Activated naive CD8-positive, alpha-beta T cell treated with anti-CD3 and anti-CD28 coated beads, Interleukin-2, amount 50 U/mL, for 16 hours (primary cell): ENCODE measurements around the gene PIK3CA.
"Not testable (repeated sequence)": the region's sequence is repeated elsewhere in the genome, so short reads cannot be mapped to it uniquely, and the experiment has no call there.

Source experiments
- DNase-seq: peaks from one replicate; pipeline ENCODE4 v3.0.0-alpha.2; 2020; ENCODE audit warnings: low read depth, low spot score

The PIK3CA gene

DNA sequence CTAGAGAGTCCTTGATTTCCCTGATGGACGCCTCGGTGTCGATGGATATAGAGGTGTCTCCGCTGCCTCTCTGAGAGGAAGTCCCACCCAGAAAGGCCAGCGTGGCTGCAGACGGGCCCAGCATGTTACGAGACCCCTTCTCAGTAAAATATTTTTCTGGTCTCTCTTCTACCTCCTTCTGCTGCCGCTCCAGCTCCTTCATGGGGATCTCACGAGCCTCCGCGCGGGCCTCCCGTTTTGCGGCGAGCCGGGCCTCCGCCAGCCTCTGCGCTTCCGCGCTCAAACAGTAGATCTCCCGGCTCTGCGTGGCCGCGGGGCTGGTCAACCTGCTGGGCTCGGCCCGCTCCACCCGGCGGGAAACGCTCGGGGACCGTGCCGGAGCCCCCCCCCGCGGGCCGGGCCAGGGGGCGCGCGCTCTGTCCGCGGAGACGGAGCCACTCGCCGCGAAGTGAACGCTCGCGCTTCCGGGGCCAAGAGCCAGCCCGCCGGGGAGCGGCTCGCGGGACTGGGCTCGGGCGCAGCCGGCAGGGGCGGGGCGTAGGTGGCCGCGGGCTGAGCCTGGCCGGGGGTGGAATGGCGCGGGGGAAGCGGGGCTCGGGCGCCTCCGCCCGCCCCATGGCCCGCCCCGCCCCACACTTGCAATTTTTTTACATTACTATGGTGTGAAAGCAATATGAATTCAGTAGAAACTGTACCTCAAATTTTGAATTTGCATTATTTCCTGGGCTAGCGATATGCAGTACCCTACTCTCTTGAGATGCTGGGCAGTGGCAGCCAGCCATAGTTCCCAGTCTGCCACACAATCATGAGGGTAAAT lies 113.0 kb downstream of the PIK3CA start:
- DNase-seq: peak; percentile 20

- no peak for DNase-seq
Observed at GRCh38 chr3:179263134-179263533, 115.0 kb downstream of the PIK3CA start.

- DNase-seq: no peak
Observed at GRCh38 chr3:179264449-179264848, 116.3 kb downstream of the PIK3CA start.

- DNase-seq: no peak
Observed at GRCh38 chr3:179265092-179265491, 116.9 kb downstream of the PIK3CA start.

DNA sequence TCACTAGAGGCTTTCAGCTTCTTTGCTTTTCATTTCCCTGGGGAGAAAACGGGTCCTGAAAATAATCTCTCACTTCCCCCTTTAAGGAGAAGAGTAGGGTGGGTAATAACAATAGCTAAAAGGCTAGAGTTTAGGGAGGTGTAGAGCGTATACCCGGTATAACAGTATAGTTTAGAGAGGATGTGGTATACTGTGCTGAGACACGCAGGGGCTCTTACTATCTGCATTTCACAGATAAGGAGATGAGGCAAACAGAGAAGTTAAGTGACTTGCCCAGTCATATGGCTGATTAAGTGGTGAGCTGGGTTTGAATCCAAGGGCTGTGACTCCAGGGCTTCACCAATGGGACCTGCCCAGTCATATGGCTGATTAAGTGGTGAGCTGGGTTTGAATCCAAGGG lies 117.7 kb downstream of the PIK3CA start:
- no peak for DNase-seq

DNA sequence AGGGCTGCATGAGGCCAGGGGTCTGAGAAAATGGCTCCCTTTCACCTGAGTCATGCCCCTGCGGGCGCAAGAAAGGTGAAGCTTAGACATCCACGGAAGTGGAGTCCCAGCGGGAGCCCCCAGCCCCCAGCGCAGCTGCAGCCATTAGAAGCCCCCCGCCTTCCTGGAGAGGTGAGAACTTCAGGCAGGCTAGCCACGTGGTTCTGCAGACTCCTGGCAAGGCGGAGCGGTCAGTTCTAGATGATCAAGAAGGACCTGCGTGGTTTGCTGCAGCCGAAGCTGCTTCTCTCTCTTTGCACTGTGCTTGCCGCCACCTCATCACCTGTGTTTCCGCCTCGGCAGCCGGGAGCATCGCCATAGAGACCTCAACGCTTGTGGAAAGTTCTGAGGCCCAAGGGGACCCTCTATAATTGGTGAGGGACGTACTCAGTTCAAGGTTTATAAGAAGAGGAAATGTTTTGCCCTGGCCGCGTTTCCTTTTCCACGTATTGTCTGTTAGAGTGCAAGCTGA lies 118.6 kb downstream of the PIK3CA start:
- no peak for DNase-seq

GRCh38 chr3:179268400-179269051 lies 120.4 kb downstream of the PIK3CA start:
- DNase-seq: no peak

- DNase-seq: no peak
Observed at GRCh38 chr3:179269152-179269707, 121.1 kb downstream of the PIK3CA start.

GRCh38 chr3:179272385-179272784 lies 124.2 kb downstream of the PIK3CA start:
- DNase-seq: no peak

- not testable (repeated sequence) for DNase-seq
Observed at GRCh38 chr3:179274434-179274833, 126.3 kb downstream of the PIK3CA start.

DNA sequence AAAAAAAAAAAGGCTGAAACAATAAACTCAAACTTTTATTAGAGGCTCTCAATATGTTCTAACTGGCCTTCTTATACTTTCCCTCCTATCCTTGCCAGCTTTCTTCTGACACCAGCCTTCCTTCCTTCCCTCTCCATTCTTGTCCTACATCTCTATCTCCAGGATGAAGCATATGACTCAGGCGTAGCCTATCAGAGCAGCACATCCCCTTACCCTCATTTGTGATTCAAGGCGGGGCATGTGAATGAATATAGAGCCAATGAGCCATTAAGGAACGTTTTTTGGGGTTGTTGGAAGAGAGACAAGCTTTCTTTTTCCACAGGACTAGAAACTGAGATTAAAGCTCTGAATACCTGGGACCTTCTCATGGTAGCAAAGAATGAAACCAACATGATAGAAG lies 127.8 kb downstream of the PIK3CA start:
- DNase-seq: no peak

DNA sequence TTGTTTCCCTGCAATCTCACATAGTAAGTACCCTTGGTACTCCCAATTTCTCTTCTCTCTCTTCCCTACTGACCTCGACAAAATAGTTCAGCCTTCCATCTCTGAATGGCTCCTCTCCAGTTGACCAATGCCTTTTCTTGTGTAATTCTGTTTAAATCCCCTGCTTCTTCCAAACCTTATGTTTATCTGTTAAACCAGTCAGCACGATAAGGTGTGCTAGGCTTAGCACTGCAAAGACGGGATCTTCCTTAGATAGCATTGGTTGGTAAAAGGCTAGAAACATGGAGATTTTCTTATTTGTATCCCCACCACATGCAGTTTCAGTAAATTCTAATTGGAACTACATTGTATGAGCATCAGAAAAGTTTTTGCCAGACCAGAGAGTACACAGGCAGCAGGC lies 128.6 kb downstream of the PIK3CA start:
- DNase-seq: no peak

DNA sequence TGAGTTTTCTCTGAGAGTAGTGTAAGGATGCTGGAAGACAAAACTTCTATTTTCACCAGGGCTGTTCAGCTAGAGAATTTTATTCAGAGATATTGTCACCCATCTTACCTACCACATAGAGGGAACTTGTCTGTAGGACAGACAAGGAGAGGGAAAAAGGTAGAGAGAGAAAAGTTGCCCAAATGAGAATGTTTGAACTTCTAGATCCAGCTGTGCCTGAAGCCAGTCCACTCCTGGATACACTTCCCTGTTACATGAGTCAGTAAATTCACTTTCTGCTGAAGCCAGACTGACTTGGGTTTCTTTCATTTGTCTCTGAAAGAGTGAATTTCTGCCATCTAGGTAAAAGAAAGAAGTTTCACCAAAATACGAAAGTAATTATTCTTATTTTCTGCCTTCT lies 130.0 kb downstream of the PIK3CA start:
- DNase-seq: no peak

- DNase-seq: no peak
Observed at GRCh38 chr3:179278932-179279693, 131.0 kb downstream of the PIK3CA start.

GRCh38 chr3:179279837-179280236 lies 131.7 kb downstream of the PIK3CA start:
- DNase-seq: no peak

DNA sequence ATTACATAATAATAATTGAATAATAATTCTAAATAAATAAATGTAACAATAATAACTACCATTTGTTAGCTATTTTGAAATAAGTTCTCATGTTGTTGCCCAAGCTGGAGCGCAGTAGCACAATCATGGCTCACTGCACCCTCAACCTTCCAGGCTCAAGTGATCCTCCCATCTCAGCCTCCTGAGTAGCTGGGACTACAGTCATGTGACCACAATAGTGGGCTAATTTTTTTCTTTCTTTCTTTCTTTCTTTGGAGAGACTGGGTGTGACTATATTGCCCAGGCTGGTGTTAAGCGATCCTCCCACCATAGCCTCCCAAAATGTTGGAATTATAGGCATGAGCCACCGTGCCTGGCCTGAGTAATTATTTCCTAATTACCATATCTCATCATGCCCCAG lies 133.7 kb downstream of the PIK3CA start:
- no peak for DNase-seq

- no peak for DNase-seq
Observed at GRCh38 chr3:179286331-179286730, 138.2 kb downstream of the PIK3CA start.

DNA sequence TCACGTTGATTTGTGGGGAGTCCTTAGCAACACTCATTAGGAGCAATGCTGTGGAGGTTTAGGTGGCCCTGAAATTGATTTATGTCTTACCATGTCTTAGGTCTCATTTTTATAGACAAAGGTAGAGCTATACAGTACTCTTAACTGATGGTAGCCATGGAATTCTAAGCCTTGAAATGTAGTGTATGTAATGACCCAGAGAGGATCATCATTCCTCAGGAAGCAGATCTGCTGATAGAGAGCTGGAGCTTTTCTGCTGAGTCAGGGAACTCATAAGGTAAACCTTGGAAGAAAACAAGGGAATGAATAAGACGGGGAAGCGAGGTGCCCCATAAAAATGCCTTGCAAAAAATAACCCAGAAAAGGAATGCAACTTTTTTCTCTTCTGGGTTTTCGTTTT lies 140.7 kb downstream of the PIK3CA start:
- DNase-seq: no peak

GRCh38 chr3:179289295-179289694 lies 141.1 kb downstream of the PIK3CA start:
- DNase-seq: no peak
